CD14-positive monocyte (primary cell): ENCODE measurements around the gene VIPR1. TPM values are rescaled to one million over a fixed set of nuclear protein-coding genes. Genes with fewer than 3 reads are reported as not detected.

Experiments used
- DNase-seq, 3 donors: peaks; one replicate each; pipeline ENCODE4 v3.0.0-alpha.2; 2011 to 2022
- H2AFZ ChIP-seq: 2 replicates; pipeline ENCODE4 v1.6.0; 2012; ENCODE audit warnings: mild to moderate bottlenecking, low read depth, low read length, inconsistent platforms; ENCODE audit not compliant: insufficient read depth, poor library complexity, severe bottlenecking
- H3K27ac ChIP-seq, 2 donors: 1 replicate in 1 of 2; 2 replicates in 1 of 2; pipeline ENCODE4 v1.5.1; 2012 to 2013; ENCODE audit warnings: low read length in 2 of 2, control low read depth in 1 of 2, inconsistent platforms in 1 of 2, low read depth in 1 of 2, mild to moderate bottlenecking in 1 of 2
- H3K27me3 ChIP-seq, 2 donors: one replicate each; pipeline versions ENCODE4 v1.6.0 to v1.6.1; 2011 to 2013; ENCODE audit warnings: low read length in 2 of 2; ENCODE audit not compliant: control insufficient read depth in 2 of 2, insufficient read depth in 2 of 2
- H3K36me3 ChIP-seq, 2 donors: replicated peaks in 1 of 2; 1 replicate in 1 of 2; 2 replicates in 1 of 2; pipeline versions ENCODE4 v1.5.1 to v1.6.1; 2012 to 2013; ENCODE audit warnings: low read length in 2 of 2, control low read depth in 1 of 2, inconsistent platforms in 1 of 2, mild to moderate bottlenecking in 1 of 2; ENCODE audit not compliant: insufficient read depth in 2 of 2, control insufficient read depth in 1 of 2
- H3K4me1 ChIP-seq, 2 donors: 1 replicate in 1 of 2; 2 replicates in 1 of 2; pipeline versions ENCODE4 v1.5.1 to v1.6.1; 2012 to 2013; ENCODE audit warnings: low read length in 2 of 2, control low read depth in 1 of 2, inconsistent platforms in 1 of 2, mild to moderate bottlenecking in 1 of 2, moderate library complexity in 1 of 2; ENCODE audit not compliant: insufficient read depth in 2 of 2, control insufficient read depth in 1 of 2
- H3K4me2 ChIP-seq: replicated peaks from 2 replicates; pipeline ENCODE3; 2012; ENCODE audit warnings: low read length, moderate library complexity, mild to moderate bottlenecking; ENCODE audit not compliant: poor library complexity, severe bottlenecking; ENCODE audit errors: extremely low read depth
- H3K4me3 ChIP-seq, 3 experiments: fragments of 200-600 bp in 1 of 3; sonication (generic) in 1 of 3; replicated peaks in 1 of 3; 1 replicate in 2 of 3; 2 replicates in 1 of 3; pipeline ENCODE4 v1.5.1; 2011 to 2013; ENCODE audit warnings: low read length in 3 of 3, mild to moderate bottlenecking in 3 of 3, control low read depth in 2 of 3, low read depth in 2 of 3, inconsistent platforms in 1 of 3, moderate library complexity in 1 of 3
- H3K79me2 ChIP-seq: 2 replicates; pipeline ENCODE4 v1.6.0; 2012; ENCODE audit warnings: mild to moderate bottlenecking, control low read depth, inconsistent platforms, low read length, moderate library complexity; ENCODE audit not compliant: insufficient read depth
- H3K9ac ChIP-seq: 2 replicates; pipeline ENCODE4 v1.6.0; 2017; ENCODE audit warnings: low read length, mild to moderate bottlenecking; ENCODE audit not compliant: insufficient read depth, poor library complexity, severe bottlenecking
- H3K9me3 ChIP-seq, 2 donors: replicated peaks in 1 of 2; 1 replicate in 1 of 2; 2 replicates in 1 of 2; pipeline versions ENCODE4 v1.5.1 to v1.6.1; 2012 to 2013; ENCODE audit warnings: low read length in 2 of 2, control low read depth in 1 of 2; ENCODE audit not compliant: control insufficient read depth in 1 of 2, insufficient read depth in 1 of 2
- H4K20me1 ChIP-seq: 2 replicates; pipeline ENCODE4 v1.6.0; 2012; ENCODE audit warnings: mild to moderate bottlenecking, low read length, control low read depth, moderate library complexity; ENCODE audit not compliant: insufficient read depth
- H3K27ac Mint-ChIP-seq, 7 donors: one replicate each; pipeline ENCODE4 v1.8.0; 2020; ENCODE audit warnings: mild to moderate bottlenecking in 7 of 7, mixed read lengths in 7 of 7, moderate library complexity in 6 of 7, inconsistent platforms in 2 of 7
- H3K27me3 Mint-ChIP-seq, 3 donors: one replicate each; pipeline ENCODE4 v1.8.0; 2021 to 2022; ENCODE audit warnings: low read depth in 3 of 3, mild to moderate bottlenecking in 3 of 3, mixed read lengths in 3 of 3, moderate library complexity in 3 of 3, inconsistent platforms in 1 of 3
- H3K36me3 Mint-ChIP-seq, 2 donors: one replicate each; pipeline ENCODE4 v1.8.0; 2020; ENCODE audit warnings: mixed read lengths in 2 of 2, inconsistent platforms in 1 of 2, mild to moderate bottlenecking in 1 of 2
- H3K4me1 Mint-ChIP-seq: one replicate; pipeline ENCODE4 v1.8.0; 2020; ENCODE audit warnings: mild to moderate bottlenecking, mixed read lengths
- H3K4me3 Mint-ChIP-seq, 2 donors: one replicate each; pipeline ENCODE4 v1.8.0; 2020; ENCODE audit warnings: mild to moderate bottlenecking in 2 of 2, mixed read lengths in 2 of 2, moderate library complexity in 1 of 2
- H3K9me3 Mint-ChIP-seq, 7 donors: one replicate each; pipeline ENCODE4 v1.8.0; 2020 to 2022; ENCODE audit warnings: mixed read lengths in 7 of 7, mild to moderate bottlenecking in 6 of 7, moderate library complexity in 6 of 7, inconsistent platforms in 2 of 7
- WGBS: methylation state at CpG from one replicate; pipeline ENCODE4 v1.1.5; 2013; ENCODE audit warnings: missing lambda C conversion rate; ENCODE audit not compliant: insufficient coverage; 5-methylcytosine and 5-hydroxymethylcytosine counted together
- intact Hi-C, 2 donors: fragments of 100-400 bp; cut with micrococcal nuclease; formaldehyde crosslinking; loops; one replicate each; pipeline versions ENCODE4 v1.15.0 to v1.15.1; 2023
- polyA plus RNA-seq, 3 donors: library from polyadenylated mRNA; depleted of rRNA in 1 of 3; unstranded in 2 of 3; stranded (reverse) in 1 of 3; fragments of 300-500 nt in 2 of 3; fragments of >200 nt in 1 of 3; fragmentation: Illumina TruSeq in 2 of 3; gene quantifications; 1 replicate in 2 of 3; 2 replicates in 1 of 3; pipeline ENCODE4 v1.2.3, GENCODE V29; 2012 to 2021
- TF ChIP-seq, protein P1 (sequence below): fragments of 200-600 bp; IDR thresholded peaks from one replicate; pipeline ENCODE4 v1.8.0; 2022; ENCODE audit warnings: antibody characterized with exemption, mild to moderate bottlenecking

VIPR1 gene
- polyA plus RNA-seq, 3 donors: 15.5 to 80.9 (median 16.0) TPM

DNA sequence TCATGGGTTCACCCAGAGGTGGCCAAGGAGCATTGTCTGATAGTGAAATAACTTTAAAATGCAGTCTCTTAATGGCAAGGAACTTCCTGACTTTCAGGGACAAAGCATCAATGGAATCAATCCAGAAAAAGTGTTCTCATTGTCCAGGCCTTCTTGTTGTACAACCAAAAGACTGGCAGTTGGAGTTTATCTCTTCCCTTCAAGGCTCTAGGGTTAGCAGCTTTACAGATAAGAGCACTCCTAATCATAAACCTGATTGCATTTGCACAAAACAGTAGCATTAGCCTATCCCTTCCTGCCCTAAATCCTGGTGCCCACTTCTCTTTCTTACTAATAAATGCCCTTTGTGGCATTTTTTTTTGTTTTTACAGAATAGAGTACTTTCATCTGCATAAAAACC is 43.3 kb upstream of the VIPR1 start:
- Histone ChIP-seq H4K20me1 (no peaks in the 10 kb centered on the region), H3K4me1 (no peaks in the 10 kb centered on the region), H3K4me3 (no peak overlapping the region), H3K79me2 (no peaks in the 10 kb centered on the region), H3K9me3 (no peaks in the 10 kb centered on the region), H3K27ac (no peak overlapping the region), H3K27me3 (peaks cover 0 to 2% of the 10 kb centered on the region in 2 donors), H3K4me2 (no peak overlapping the region), H2AFZ (no peak overlapping the region), H3K36me3 (no peaks in the 10 kb centered on the region), H3K9ac (no peak overlapping the region)
- intact Hi-C loops: no loop called here
- Mint-ChIP-seq H3K36me3 (no peaks in the 10 kb centered on the region), H3K9me3 (peaks cover 0 to 3% (median 0%) of the 10 kb centered on the region in 7 donors), H3K27me3 (peaks cover 4 to 11% (median 5%) of the 10 kb centered on the region in 3 donors), H3K4me3 (no peak overlapping the region), H3K4me1 (no peaks in the 10 kb centered on the region), H3K27ac (no peak overlapping the region)
- TF ChIP-seq, protein P1, sequence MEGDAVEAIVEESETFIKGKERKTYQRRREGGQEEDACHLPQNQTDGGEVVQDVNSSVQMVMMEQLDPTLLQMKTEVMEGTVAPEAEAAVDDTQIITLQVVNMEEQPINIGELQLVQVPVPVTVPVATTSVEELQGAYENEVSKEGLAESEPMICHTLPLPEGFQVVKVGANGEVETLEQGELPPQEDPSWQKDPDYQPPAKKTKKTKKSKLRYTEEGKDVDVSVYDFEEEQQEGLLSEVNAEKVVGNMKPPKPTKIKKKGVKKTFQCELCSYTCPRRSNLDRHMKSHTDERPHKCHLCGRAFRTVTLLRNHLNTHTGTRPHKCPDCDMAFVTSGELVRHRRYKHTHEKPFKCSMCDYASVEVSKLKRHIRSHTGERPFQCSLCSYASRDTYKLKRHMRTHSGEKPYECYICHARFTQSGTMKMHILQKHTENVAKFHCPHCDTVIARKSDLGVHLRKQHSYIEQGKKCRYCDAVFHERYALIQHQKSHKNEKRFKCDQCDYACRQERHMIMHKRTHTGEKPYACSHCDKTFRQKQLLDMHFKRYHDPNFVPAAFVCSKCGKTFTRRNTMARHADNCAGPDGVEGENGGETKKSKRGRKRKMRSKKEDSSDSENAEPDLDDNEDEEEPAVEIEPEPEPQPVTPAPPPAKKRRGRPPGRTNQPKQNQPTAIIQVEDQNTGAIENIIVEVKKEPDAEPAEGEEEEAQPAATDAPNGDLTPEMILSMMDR: no peak
- DNase-seq: no peak

DNA sequence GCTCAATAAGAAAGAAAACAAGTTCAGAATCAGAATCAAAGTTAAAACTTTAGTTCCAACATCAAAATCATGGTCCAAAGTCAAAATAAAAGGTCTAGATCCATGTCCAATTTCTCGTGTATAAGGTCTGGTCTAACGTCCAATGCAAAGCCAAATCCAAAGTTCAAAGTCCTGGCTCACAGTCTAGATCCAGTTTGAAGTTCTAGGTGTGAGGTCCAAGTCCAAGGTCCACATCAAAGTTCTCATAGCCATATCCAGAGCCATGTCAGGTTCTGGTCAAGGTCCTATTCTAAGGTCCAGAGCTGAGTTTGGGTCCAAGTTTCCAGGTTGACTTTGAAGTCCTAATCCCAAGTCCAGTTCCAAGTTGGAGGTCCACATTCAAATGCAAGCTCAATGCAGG is 40.7 kb upstream of the VIPR1 start:
- Mint-ChIP-seq H3K27me3 (peaks cover 2 to 3% (median 2%) of the 10 kb centered on the region in 3 donors), H3K36me3 (no peaks in the 10 kb centered on the region), H3K4me1 (no peaks in the 10 kb centered on the region), H3K27ac (no peak overlapping the region), H3K9me3 (peaks cover 0 to 3% (median 0%) of the 10 kb centered on the region in 7 donors), H3K4me3 (no peak overlapping the region)
- H3K36me3 ChIP-seq: no peaks in the 10 kb centered on the region
- peaks cover 0 to 2% of the 10 kb centered on the region in 2 donors for H3K27me3 ChIP-seq
- no peaks in the 10 kb centered on the region for H3K9me3 ChIP-seq
- H3K27ac ChIP-seq: no peak overlapping the region
- intact Hi-C loops: no loop called here
- DNase-seq: no peak
- no peaks in the 10 kb centered on the region for H4K20me1 ChIP-seq
- WGBS: 100% methylated on average over 2 of the region's 2 CpGs
- H3K4me2 ChIP-seq: no peak overlapping the region
- no peak overlapping the region for H2AFZ ChIP-seq
- TF ChIP-seq, protein P1: no peak
- no peaks in the 10 kb centered on the region for H3K4me1 ChIP-seq
- H3K79me2 ChIP-seq: no peaks in the 10 kb centered on the region
- H3K4me3 ChIP-seq: no peak overlapping the region
- H3K9ac ChIP-seq: no peak overlapping the region
